ENCODE measurements around the gene CFAP99.

Gene CFAP99

GRCh38 chr4:2399216-2399615 is 19.5 kb upstream of the CFAP99 start:
- no peak for TF ChIP-seq CTCF (IDR thresholded peaks at IDR 0.05; ENCODE audit: borderline replicate concordance, insufficient read depth, low read depth, low read length)
- no peak overlapping the region for H3K4me3 ChIP-seq (ENCODE audit: low read depth, low read length)

- H3K4me3 ChIP-seq (ENCODE audit: low read depth, low read length), result no peak overlapping the region
- no peak for TF ChIP-seq CTCF (IDR thresholded peaks at IDR 0.05; ENCODE audit: borderline replicate concordance, insufficient read depth, low read depth, low read length)
These were observed 19.0 kb upstream of the CFAP99 start for GRCh38 chr4:2399631-2400190.

GRCh38 chr4:2400841-2401609 is 17.7 kb upstream of the CFAP99 start:
- no peak overlapping the region for H3K4me3 ChIP-seq (ENCODE audit: low read depth, low read length)
- no peak for TF ChIP-seq CTCF (IDR thresholded peaks at IDR 0.05; ENCODE audit: borderline replicate concordance, insufficient read depth, low read depth, low read length)

GRCh38 chr4:2401610-2401983 is 17.2 kb upstream of the CFAP99 start:
- TF ChIP-seq CTCF (IDR thresholded peaks at IDR 0.05; ENCODE audit: borderline replicate concordance, insufficient read depth, low read depth, low read length), result no peak
- H3K4me3 ChIP-seq (ENCODE audit: low read depth, low read length), result no peak overlapping the region

DNA sequence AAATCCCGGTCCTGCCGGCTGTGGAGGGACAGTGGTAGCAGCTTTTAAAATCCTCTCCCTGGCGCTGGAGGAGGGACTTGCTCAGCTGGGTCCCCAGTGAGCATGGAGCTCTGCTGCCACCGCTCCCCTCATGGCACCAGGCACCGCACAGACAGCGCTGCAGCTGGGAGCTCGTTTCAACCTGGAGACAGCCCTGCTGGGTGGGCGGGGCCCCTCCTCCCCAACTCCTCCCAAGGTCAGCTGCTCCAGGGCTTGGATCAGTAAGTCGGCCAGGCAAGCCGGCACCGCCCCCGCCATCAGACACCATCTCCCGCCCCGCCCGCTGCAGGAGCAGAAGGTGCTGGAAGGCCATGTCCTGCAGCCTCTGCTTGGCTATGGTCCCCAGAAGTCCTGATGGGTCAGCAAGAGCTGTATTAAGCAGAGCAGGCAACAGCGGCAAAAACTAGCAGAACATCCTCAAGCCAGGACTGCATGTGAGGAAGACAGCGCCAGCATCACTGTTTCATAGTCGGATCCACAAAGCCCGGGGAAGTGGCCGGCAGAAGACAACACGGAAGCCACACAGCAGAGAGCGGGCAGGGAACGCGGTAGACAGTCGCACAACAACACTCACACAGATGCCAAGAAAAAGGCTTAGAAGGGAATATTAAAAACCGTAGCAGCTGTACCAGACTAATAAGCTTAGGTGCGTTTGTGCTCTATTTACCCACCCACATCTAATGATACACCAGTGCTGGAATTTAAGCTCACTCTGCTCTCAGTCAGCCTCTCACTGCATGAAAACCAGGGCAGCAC is 16.5 kb upstream of the CFAP99 start:
- TF ChIP-seq CTCF (IDR thresholded peaks at IDR 0.05; ENCODE audit: borderline replicate concordance, insufficient read depth, low read depth, low read length), result no peak
- no peak overlapping the region for H3K4me3 ChIP-seq (ENCODE audit: low read depth, low read length)

GRCh38 chr4:2402941-2403340 is 15.8 kb upstream of the CFAP99 start:
- no peak overlapping the region for H3K4me3 ChIP-seq (ENCODE audit: low read depth, low read length)
- no peak for TF ChIP-seq CTCF (IDR thresholded peaks at IDR 0.05; ENCODE audit: borderline replicate concordance, insufficient read depth, low read depth, low read length)

Data from GM12875 (cell line).